IMR-90 (cell line): ENCODE results near the gene C19orf47. TPM values are rescaled to one million over a fixed set of nuclear protein-coding genes. Genes with fewer than 3 reads are reported as not detected.

Source experiments
- ATAC-seq: fragments of 200-7000 bp; cut with Tn5 transposase; 2 replicates; pipeline ENCODE4 v1.9.1; 2020; ENCODE audit warnings: low read depth, mild to moderate bottlenecking, moderate library complexity
- BruUV-seq: library from RNA; stranded (reverse); fragments of 400-500 nt; replicated peaks from 2 replicates; lab custom pipeline; 2021; lab: Mats Ljungman, UMichigan
- CTCF ChIA-PET: fragments of 300-600 bp; formaldehyde crosslinking; extraction: SDS; loops from one replicate; lab custom pipeline; 2021; ENCODE audit warnings: antibody characterized with exemption; lab: Yijun Ruan, JAX
- POLR2A ChIA-PET: fragments of 300-600 bp; sonication (Branson Sonifier 250); formaldehyde crosslinking; loops from one replicate; lab custom pipeline; 2022; ENCODE audit warnings: antibody characterized with exemption; ENCODE audit not compliant: unreplicated experiment; lab: Charles Lee
- DNase-seq: peaks from one replicate; pipeline ENCODE4 v3.0.0; 2013
- H2AFZ ChIP-seq: replicated peaks from 2 replicates; pipeline ENCODE3; 2013; ENCODE audit warnings: low read length, mild to moderate bottlenecking; ENCODE audit not compliant: poor library complexity
- H2AK5ac ChIP-seq: 2 replicates; pipeline ENCODE4 v1.6.1; 2013; ENCODE audit warnings: low read depth, low read length, inconsistent platforms
- H2AK9ac ChIP-seq: replicated peaks from 2 replicates; pipeline ENCODE3; 2013; ENCODE audit warnings: mild to moderate bottlenecking, low read depth, low read length, moderate library complexity; ENCODE audit not compliant: poor library complexity
- H2BK120ac ChIP-seq: 2 replicates; pipeline ENCODE4 v1.6.1; 2013; ENCODE audit warnings: low read depth, low read length, inconsistent platforms
- H2BK15ac ChIP-seq: 3 replicates; pipeline ENCODE4 v1.6.1; 2013; ENCODE audit warnings: low read depth, low read length, inconsistent platforms
- H2BK20ac ChIP-seq: 2 replicates; pipeline ENCODE4 v1.6.1; 2013; ENCODE audit warnings: low read depth, mild to moderate bottlenecking, inconsistent platforms, low read length, moderate library complexity
- H2BK5ac ChIP-seq: 2 replicates; pipeline ENCODE4 v1.6.1; 2013; ENCODE audit warnings: mild to moderate bottlenecking, low read depth, low read length, inconsistent platforms; ENCODE audit not compliant: poor library complexity, severe bottlenecking
- H3K14ac ChIP-seq: replicated peaks from 2 replicates; pipeline ENCODE4 v1.6.1; 2013; ENCODE audit warnings: low read depth, low read length, inconsistent platforms
- H3K18ac ChIP-seq: 2 replicates; pipeline ENCODE4 v1.6.1; 2013; ENCODE audit warnings: low read depth, low read length, control low read depth
- H3K23ac ChIP-seq: 2 replicates; pipeline ENCODE4 v1.6.1; 2013; ENCODE audit warnings: low read depth, low read length, inconsistent platforms
- H3K27ac ChIP-seq: 2 replicates; pipeline ENCODE4 v1.5.1; 2013; ENCODE audit warnings: mild to moderate bottlenecking, control low read depth, low read length; ENCODE audit not compliant: insufficient read depth
- H3K27me3 ChIP-seq: 2 replicates; pipeline ENCODE4 v1.6.1; 2013; ENCODE audit warnings: low read length; ENCODE audit not compliant: control insufficient read depth, insufficient read depth
- H3K36me3 ChIP-seq: 2 replicates; pipeline ENCODE4 v1.6.1; 2013; ENCODE audit warnings: low read length, mixed read lengths; ENCODE audit not compliant: control insufficient read depth, insufficient read depth
- H3K4ac ChIP-seq: 2 replicates; pipeline ENCODE4 v1.6.1; 2013; ENCODE audit warnings: low read depth, low read length, inconsistent platforms
- H3K4me1 ChIP-seq: 2 replicates; pipeline ENCODE4 v1.6.1; 2013; ENCODE audit warnings: low read length, mixed read lengths; ENCODE audit not compliant: control insufficient read depth, insufficient read depth
- H3K4me2 ChIP-seq: 2 replicates; pipeline ENCODE4 v1.6.1; 2013; ENCODE audit warnings: low read depth, mild to moderate bottlenecking, control low read depth, low read length, moderate library complexity
- H3K4me3 ChIP-seq: 2 replicates; pipeline ENCODE4 v1.5.1; 2013; ENCODE audit warnings: low read depth, mild to moderate bottlenecking, control low read depth, low read length, moderate library complexity; ENCODE audit not compliant: insufficient read depth
- H3K56ac ChIP-seq: 2 replicates; pipeline ENCODE4 v1.6.1; 2013; ENCODE audit warnings: low read length, inconsistent platforms; ENCODE audit not compliant: insufficient read depth; ENCODE audit errors: extremely low read depth
- H3K79me1 ChIP-seq, 2 experiments: 2 replicates each; pipeline ENCODE4 v1.6.1; 2013; ENCODE audit warnings: low read length in 2 of 2, inconsistent platforms in 1 of 2, low read depth in 1 of 2
- H3K9ac ChIP-seq: 2 replicates; pipeline ENCODE4 v1.6.1; 2013; ENCODE audit warnings: low read depth, low read length, control low read depth
- H3K9me1 ChIP-seq: 2 replicates; pipeline ENCODE4 v1.6.1; 2013; ENCODE audit warnings: low read length, inconsistent platforms; ENCODE audit not compliant: insufficient read depth
- H3K9me3 ChIP-seq: 2 replicates; pipeline ENCODE4 v1.6.1; 2013; ENCODE audit warnings: low read length; ENCODE audit not compliant: control insufficient read depth, insufficient read depth
- H4K20me1 ChIP-seq: 2 replicates; pipeline ENCODE4 v1.6.1; 2013; ENCODE audit warnings: low read length, inconsistent platforms; ENCODE audit not compliant: insufficient read depth
- H4K5ac ChIP-seq: 2 replicates; pipeline ENCODE4 v1.6.1; 2013; ENCODE audit warnings: mild to moderate bottlenecking, low read depth, low read length, control low read depth
- H4K8ac ChIP-seq, 2 experiments: 2 replicates each; pipeline ENCODE4 v1.6.1; 2013; ENCODE audit warnings: low read depth in 2 of 2, low read length in 2 of 2, control low read depth in 1 of 2, inconsistent platforms in 1 of 2
- H4K91ac ChIP-seq: 2 replicates; pipeline ENCODE4 v1.6.1; 2013; ENCODE audit warnings: low read depth, low read length, inconsistent platforms; ENCODE audit not compliant: insufficient read depth
- CHD1 ChIP-seq: IDR thresholded peaks from 2 replicates; pipeline ENCODE4 v1.6.1; 2012; ENCODE audit warnings: low read depth, low read length, improper control_type of control experiment
- USF2 ChIP-seq: fragments of 150-350 bp; IDR thresholded peaks from 2 replicates; pipeline ENCODE4 v1.6.1; 2017; ENCODE audit warnings: mild to moderate bottlenecking, antibody characterized with exemption, low read length, low read depth
- WGBS, 2 experiments: methylation state at CpG; one replicate each; pipeline versions ENCODE4 v1.1.5 to v1.1.7; 2013; ENCODE audit warnings: missing lambda C conversion rate in 2 of 2; ENCODE audit not compliant: insufficient read length in 1 of 2; ENCODE audit errors: extremely low coverage in 2 of 2; 5-methylcytosine and 5-hydroxymethylcytosine counted together
- dilution Hi-C: fragments of 300-500 bp; cut with HindIII; formaldehyde crosslinking; loops from one replicate; pipeline ENCODE4 v1.14.3; 2018; ENCODE audit warnings: low sequenced_read_pairs; ENCODE audit not compliant: unreplicated experiment
- in situ Hi-C: fragments of 300-500 bp; cut with MboI; formaldehyde crosslinking; loops from 3 replicates; pipeline ENCODE4 v1.14.3; 2019; ENCODE audit warnings: low sequenced_read_pairs, inconsistent platforms, mixed read lengths
- intact Hi-C: fragments of 100-400 bp; cut with micrococcal nuclease; formaldehyde crosslinking; loops from 2 replicates; pipeline ENCODE4 v1.10.0; 2022
- polyA plus RNA-seq, 3 experiments: library from polyadenylated mRNA; depleted of rRNA; stranded (reverse); fragments of >200 nt; gene quantifications; 2 replicates each; pipeline ENCODE4 v1.2.3, GENCODE V29; 2012; ENCODE audit warnings: low replicate concordance in 1 of 3
- total RNA-seq: library from RNA; depleted of rRNA; stranded (reverse); fragments of >200 nt; gene quantifications from 2 replicates; pipeline ENCODE4 v1.2.3, GENCODE V29; 2012

Gene C19orf47
- total and polyA plus RNA-seq, 2 of the 4 experiments (the other 2 are of a cell fraction), result 3.6 to 16.3 TPM

- Histone ChIP-seq H2AK9ac (peak overlapping the region; percentile 55), H3K36me3 (no peaks in the 10 kb centered on the region), H4K8ac (no peak overlapping the region), H3K9ac (no peak overlapping the region), H3K79me1 (0 out of 4 replicates have a peak, but pooled peaks cover 0 to 2% of the 10 kb centered on the region in 2 experiments), H2BK120ac (no peak overlapping the region), H3K27me3 (no peaks in the 10 kb centered on the region), H3K18ac (no peak overlapping the region), H2BK5ac (no peak overlapping the region), H2AFZ (no peak overlapping the region), H3K9me3 (no peaks in the 10 kb centered on the region), H3K9me1 (no peaks in the 10 kb centered on the region), H4K20me1 (no peaks in the 10 kb centered on the region), H4K91ac (no peak overlapping the region), H3K56ac (no peak overlapping the region), H3K4me3 (no peak overlapping the region), H3K4me1 (no peaks in the 10 kb centered on the region), H3K14ac (no peak overlapping the region), H2BK15ac (no peak overlapping the region), H3K27ac (no peak overlapping the region), H3K23ac (no peak overlapping the region), H4K5ac (no peak overlapping the region), H3K4ac (no peak overlapping the region), H2AK5ac (no peak overlapping the region), H3K4me2 (no peak overlapping the region), H2BK20ac (no peak overlapping the region)
- ATAC-seq (no peak), DNase-seq (no peak)
- in situ Hi-C loops, result no loop called here
- BruUV-seq, result no TSS peak
- TF ChIP-seq CHD1 (no peak), USF2 (no peak)
- POLR2A ChIA-PET, result no interaction called here
- 78% methylated on average over 13 of the region's 41 CpGs; no CpG with 5 or more reads in 1 of the 2 experiments for WGBS, 2 experiments
- CTCF ChIA-PET, result no interaction called here
- intact Hi-C loops, result no loop called here
- dilution Hi-C loops, result no loop called here
These were observed 46.0 kb upstream of the C19orf47 start for GRCh38 chr19:40393894-40394815.
